K562 (cell line): Measurements from ENCODE around the gene BPIFB2. TPM values are rescaled to one million over a fixed set of nuclear protein-coding genes. Genes with fewer than 3 reads are reported as not detected.

Experiments
- ATAC-seq: fragments of 200-7000 bp; cut with Tn5 transposase; 3 replicates; pipeline ENCODE4 v1.9.1; 2020; ENCODE audit warnings: moderate library complexity
- BruUV-seq: library from RNA; stranded (reverse); fragments of 400-500 nt; replicated peaks from 2 replicates; lab custom pipeline; 2021; lab: Mats Ljungman, UMichigan
- CTCF ChIA-PET: fragments of 300-600 bp; formaldehyde crosslinking; extraction: SDS; loops from one replicate; lab custom pipeline; 2021; ENCODE audit warnings: low intra/inter-chr PET ratio; lab: Yijun Ruan, JAX
- POLR2A ChIA-PET: fragments of 300-600, 350-650 bp; sonication (Branson Sonifier 250); formaldehyde crosslinking; extraction: SDS; loops from one replicate; lab custom pipeline; 2021; ENCODE audit warnings: antibody characterized with exemption, inconsistent platforms; lab: Yijun Ruan, JAX
- DNase-seq, 4 experiments: peaks; one replicate each; pipeline versions ENCODE4 v3.0.0 to v3.0.0-alpha.2; 2011 to 2018; ENCODE audit warnings: low spot score in 3 of 4, mixed read lengths in 3 of 4; ENCODE audit errors: extremely low read depth in 1 of 4
- FAIRE-seq: peaks from 2 replicates; lab custom pipeline; 2011; peaks lifted over from hg19 to GRCh38; lab: Jason Lieb, UNC
- H2AFZ ChIP-seq: 2 replicates; pipeline ENCODE4 v1.6.0; 2011; ENCODE audit warnings: low read depth, low read length, control low read depth, inconsistent platforms
- H3K27ac ChIP-seq: fragments of 200-600 bp; 3 replicates; pipeline ENCODE4 v1.8.0; 2011; ENCODE audit warnings: low read depth, mild to moderate bottlenecking, control low read depth, inconsistent platforms, low read length, moderate library complexity, mixed read lengths; ENCODE audit errors: extremely low read depth
- H3K27me3 ChIP-seq, 2 experiments: fragments of 300-600 bp in 1 of 2; 2 replicates in 1 of 2; 3 replicates in 1 of 2; pipeline versions ENCODE4 v1.6.0 to v1.8.0; 2011; ENCODE audit warnings: inconsistent platforms in 2 of 2, low read length in 2 of 2, mild to moderate bottlenecking in 1 of 2, mixed read lengths in 1 of 2, moderate library complexity in 1 of 2; ENCODE audit not compliant: control insufficient read depth in 2 of 2, insufficient read depth in 2 of 2
- H3K36me3 ChIP-seq: fragments of 300-600 bp; 3 replicates; pipeline ENCODE4 v1.8.0; 2011; ENCODE audit warnings: mild to moderate bottlenecking, low read length, inconsistent platforms; ENCODE audit not compliant: control insufficient read depth, insufficient read depth
- H3K4me1 ChIP-seq, 2 experiments: fragments of 200-600 bp in 1 of 2; replicated peaks in 1 of 2; 2 replicates in 1 of 2; 3 replicates in 1 of 2; pipeline versions ENCODE4 v1.5.1 to v1.8.0; 2011; ENCODE audit warnings: inconsistent platforms in 2 of 2, low read length in 2 of 2, mild to moderate bottlenecking in 1 of 2, mixed read lengths in 1 of 2, moderate library complexity in 1 of 2; ENCODE audit not compliant: control insufficient read depth in 2 of 2, insufficient read depth in 2 of 2
- H3K4me2 ChIP-seq: 2 replicates; pipeline ENCODE4 v1.6.1; 2011; ENCODE audit warnings: low read length, control low read depth, inconsistent platforms, mixed read lengths; ENCODE audit not compliant: insufficient read depth
- H3K4me3 ChIP-seq: fragments of 200-600 bp; sonication (generic), shearing (Covaris generic); 2 replicates; pipeline ENCODE4 v1.5.1; 2016; ENCODE audit warnings: control low read depth, inconsistent platforms
- H3K79me2 ChIP-seq: fragments of 200-600 bp; 3 replicates; pipeline ENCODE4 v1.8.0; 2011; ENCODE audit warnings: low read length, inconsistent platforms; ENCODE audit not compliant: control insufficient read depth, insufficient read depth
- H3K9ac ChIP-seq, 2 experiments: 2 replicates each; pipeline versions ENCODE4 v1.6.0 to v1.6.1; 2011; ENCODE audit warnings: low read depth in 2 of 2, low read length in 2 of 2, control low read depth in 1 of 2, inconsistent platforms in 1 of 2, mild to moderate bottlenecking in 1 of 2, mixed read lengths in 1 of 2; ENCODE audit not compliant: insufficient read depth in 1 of 2
- H3K9me1 ChIP-seq: one replicate; pipeline ENCODE4 v1.6.0; 2011; ENCODE audit warnings: inconsistent platforms, mild to moderate bottlenecking, low read length, moderate library complexity; ENCODE audit not compliant: control insufficient read depth, insufficient read depth
- H3K9me3 ChIP-seq: replicated peaks from 2 replicates; pipeline ENCODE4 v1.5.1; 2011; ENCODE audit warnings: low read depth, low read length, inconsistent platforms; ENCODE audit not compliant: control insufficient read depth, insufficient read depth
- H4K20me1 ChIP-seq: replicated peaks from 2 replicates; pipeline ENCODE4 v1.6.1; 2011; ENCODE audit warnings: low read length, inconsistent platforms, mixed read lengths; ENCODE audit not compliant: control insufficient read depth, insufficient read depth
- CSDE1 ChIP-seq, 2 experiments: fragments of 450-650 bp; IDR thresholded peaks; 2 replicates each; pipeline ENCODE4 v1.6.1; 2016; ENCODE audit warnings: mild to moderate bottlenecking in 1 of 2
- HDGF ChIP-seq: fragments of 450-650 bp; IDR thresholded peaks from 2 replicates; pipeline ENCODE4 v1.6.1; 2016
- HNRNPL ChIP-seq: fragments of 200-400 bp; formaldehyde crosslinking; IDR thresholded peaks from 2 replicates; pipeline ENCODE4 v1.6.1; 2017; ENCODE audit warnings: low read depth, mild to moderate bottlenecking, low read length
- RBM25 ChIP-seq: fragments of 200-400 bp; formaldehyde crosslinking; IDR thresholded peaks from 2 replicates; pipeline ENCODE4 v1.6.1; 2018; ENCODE audit warnings: low read length, low read depth, moderate library complexity; ENCODE audit not compliant: severe bottlenecking
- RERE ChIP-seq: sonication (generic); formaldehyde crosslinking; IDR thresholded peaks from 2 replicates; pipeline ENCODE4 v1.8.0; 2023; ENCODE audit warnings: missing genetic modification reagents, mild to moderate bottlenecking, borderline replicate concordance
- SP2 ChIP-seq: IDR thresholded peaks from 2 replicates; pipeline ENCODE4 v1.6.1; 2011; ENCODE audit warnings: mild to moderate bottlenecking, low read depth, low read length, moderate library complexity; ENCODE audit not compliant: poor library complexity, severe bottlenecking; ENCODE audit errors: extremely low read depth
- ZFP36 ChIP-seq: fragments of 150-350 bp; IDR thresholded peaks from 2 replicates; pipeline ENCODE4 v1.6.1; 2018; ENCODE audit warnings: low read length, low read depth; ENCODE audit not compliant: partially characterized antibody
- ZNF134 ChIP-seq: fragments of 250-450 bp; sonication (Bioruptor Pico); conservative IDR thresholded peaks from 2 replicates; pipeline ENCODE4 v1.4.0; 2020
- WGBS: fragments of 100-300 bp; shearing (Covaris generic); methylation state at CpG from one replicate; pipeline ENCODE4 v1.1.6; 2016; ENCODE audit warnings: low coverage, mixed read lengths; ENCODE audit not compliant: insufficient coverage; ENCODE audit errors: missing lambda C conversion rate; 5-methylcytosine and 5-hydroxymethylcytosine counted together
- in situ Hi-C: fragments of 300-500 bp; cut with MboI; formaldehyde crosslinking; loops from 4 replicates; pipeline ENCODE4 v1.15.0; 2018; ENCODE audit warnings: inconsistent platforms, mixed read lengths
- intact Hi-C: fragments of 100-400 bp; cut with micrococcal nuclease; formaldehyde crosslinking; loops from 2 replicates; pipeline ENCODE4 v1.14.2; 2022
- polyA plus RNA-seq, 8 experiments: library from polyadenylated mRNA; depleted of rRNA in 4 of 8; stranded (reverse) in 5 of 8; unstranded in 3 of 8; fragments of >200 nt; fragmentation: Nextera tagmentation in 2 of 8; fragmentation: Illumina TruSeq in 1 of 8; extraction: Ambion mirVana in 2 of 8; extraction: Trizol in 1 of 8; gene quantifications; 2 replicates each; pipeline versions ENCODE4 v1.2.1 to v1.2.3, GENCODE V29; 2011 to 2014; ENCODE audit warnings: inconsistent platforms in 1 of 8, missing spikeins in 1 of 8
- total RNA-seq, 7 experiments: library from RNA; depleted of rRNA in 6 of 7; stranded (reverse); fragments of >200 nt in 6 of 7; fragmentation: Illumina TruSeq in 2 of 7; extraction: Trizol in 2 of 7; gene quantifications; 2 replicates each; pipeline versions ENCODE4 v1.2.1 to v1.2.3, GENCODE V29; 2011 to 2021; ENCODE audit warnings: low replicate concordance in 1 of 7

Gene BPIFB2
- total and polyA plus RNA-seq, 9 of the 15 experiments (the other 6 are each of a cell fraction or from before 2014, with no cell fraction given) = not detected

GRCh38 chr20:33013701-33014326 lies 6.3 kb downstream of the BPIFB2 start:
- Histone ChIP-seq H3K9me1 (no peaks in the 10 kb centered on the region), H4K20me1 (no peaks in the 10 kb centered on the region; the same call in 1 of the 2 replicates), H3K9me3 (no peaks in the 10 kb centered on the region), H3K79me2 (no peaks in the 10 kb centered on the region), H3K4me2 (no peak overlapping the region), H3K36me3 (no peaks in the 10 kb centered on the region), H3K4me1 (no peaks in the 10 kb centered on the region; a peak in 1 of 5 replicates), H3K4me3 (no peak overlapping the region), H2AFZ (no peak overlapping the region), H3K9ac (peak overlapping the region in 1 of 2 experiments; percentile 21; a peak in 1 of 4 replicates), H3K27me3 (peaks cover 7 to 45% of the 10 kb centered on the region in 2 experiments; a peak in 4 of 5 replicates), H3K27ac (no peak overlapping the region)
- under 1% methylated on average over 11 of the region's 12 CpGs for WGBS
- CTCF ChIA-PET = no interaction called here
- FAIRE-seq = no peak
- in situ Hi-C loops = no loop called here
- ATAC-seq = no peak
- no peak for DNase-seq
- TF ChIP-seq SP2 (no peak), ZFP36 (peak; percentile 40), HNRNPL (no peak), RBM25 (peak; percentile 37), ZNF134 (CRISPR knock-in tag) (no peak), HDGF (no peak), RERE (no peak), CSDE1 (IDR thresholded peaks at IDR 0.05) (no peak)
- no TSS peak for BruUV-seq
- intact Hi-C loops = no loop called here
- POLR2A ChIA-PET = interaction anchor here (0.6 to 1.1 kb wide), 2 partner anchors 16 to 106 kb away, joined by 3 read pairs; no protein-coding TSS in a partner anchor
